GM18498 (cell line): ENCODE measurements around the gene CBX8.

Source experiments
- ATAC-seq: cut with Tn5 transposase; IDR thresholded peaks from one replicate; pipeline ENCODE4 v1.9.1; 2021; ENCODE audit warnings: mild to moderate bottlenecking, moderate library complexity; ENCODE audit not compliant: unreplicated experiment

Gene CBX8

DNA sequence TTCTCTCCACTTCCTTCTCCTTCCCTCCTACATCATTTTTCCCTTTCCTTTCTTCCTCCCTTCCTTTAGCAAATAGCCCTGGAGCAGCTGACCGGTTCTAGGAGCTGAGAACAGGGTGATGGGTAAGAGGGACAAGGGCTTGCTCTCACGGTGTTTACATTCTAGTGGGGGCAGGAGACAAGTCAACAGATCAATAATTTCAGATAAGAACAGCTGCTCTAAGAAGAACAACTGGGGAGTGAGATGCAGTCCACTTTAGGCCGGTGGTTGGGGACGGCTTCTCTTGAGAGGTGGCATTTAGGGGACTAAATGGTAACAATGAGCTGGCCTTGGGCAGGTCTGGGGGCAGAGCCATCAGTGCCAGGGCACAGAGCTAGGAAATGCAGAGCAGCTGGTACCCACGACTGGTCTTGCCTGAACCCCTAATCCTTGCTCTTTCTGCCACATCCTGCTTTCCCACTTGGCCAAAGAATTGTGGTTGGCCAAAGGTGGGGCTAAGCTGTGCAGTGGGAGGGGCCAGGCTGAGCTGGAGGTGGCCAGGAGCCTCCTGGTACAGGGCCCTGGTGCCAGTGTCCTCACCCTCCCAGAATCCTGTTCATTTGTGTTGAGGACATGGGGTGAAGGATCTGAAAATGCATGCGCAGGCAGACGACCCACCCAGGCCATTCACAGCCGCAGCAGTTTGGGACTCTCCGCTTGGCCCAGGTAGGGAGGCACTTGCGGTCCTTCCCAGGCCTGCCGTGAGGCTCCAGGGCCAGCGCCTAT is 24.6 kb upstream of the CBX8 start:
- ATAC-seq = no peak

DNA sequence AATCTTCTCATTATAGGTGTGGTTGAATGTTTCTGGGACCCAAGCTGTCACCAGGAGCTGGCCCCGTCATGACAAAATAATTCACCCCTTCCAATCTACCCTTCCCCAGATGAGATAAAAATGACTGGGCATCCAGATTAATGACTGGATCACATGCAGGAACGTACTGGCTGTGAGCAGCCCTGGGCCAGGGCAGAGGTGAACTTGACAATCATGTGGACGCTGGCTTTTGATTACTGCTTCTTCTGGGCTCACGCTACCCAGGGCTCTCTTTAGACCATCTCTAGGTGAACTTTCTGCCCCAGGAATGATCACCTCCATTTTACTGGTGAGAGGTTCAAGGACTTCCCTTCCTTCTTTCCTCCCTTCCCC is 24.1 kb upstream of the CBX8 start:
- no peak for ATAC-seq

- no peak for ATAC-seq
These were observed 22.8 kb upstream of the CBX8 start for GRCh38 chr17:79819534-79820276.

- ATAC-seq = no peak
These were observed 22.2 kb upstream of the CBX8 start for GRCh38 chr17:79819085-79819484.

- no peak for ATAC-seq
These were observed 21.3 kb upstream of the CBX8 start for GRCh38 chr17:79818026-79818758.

DNA sequence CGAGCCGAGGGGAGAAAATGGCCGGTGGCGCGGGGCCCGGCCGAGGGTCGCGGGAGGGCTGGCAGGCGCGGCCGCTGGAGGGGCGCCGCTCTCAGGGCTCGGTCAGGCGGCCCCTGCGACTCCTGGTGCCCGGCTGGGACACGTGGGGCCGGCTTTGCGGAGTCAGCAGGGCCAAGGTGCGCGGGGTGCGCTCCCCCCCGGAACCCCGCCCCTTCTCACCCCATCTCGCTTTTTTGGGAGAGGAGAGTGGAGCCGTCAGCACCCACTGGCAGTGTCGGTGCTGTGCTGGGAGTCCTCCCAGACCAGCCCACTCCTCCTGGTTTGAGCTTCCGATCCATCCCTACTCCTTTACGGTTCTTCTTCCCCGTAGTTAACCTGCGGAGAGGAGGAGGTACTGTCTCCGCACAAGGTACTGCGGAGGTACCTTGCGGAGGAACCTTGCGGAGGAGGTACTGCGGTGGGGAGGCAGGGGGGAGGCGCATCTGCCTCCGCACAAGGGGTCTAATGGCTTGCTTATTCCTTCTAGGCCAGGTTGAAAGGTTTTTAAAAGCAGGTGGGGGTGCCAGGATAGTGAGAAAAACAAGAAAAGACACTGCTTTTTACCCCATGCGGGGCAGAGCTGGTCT is 19.1 kb upstream of the CBX8 start:
- no peak for ATAC-seq

DNA sequence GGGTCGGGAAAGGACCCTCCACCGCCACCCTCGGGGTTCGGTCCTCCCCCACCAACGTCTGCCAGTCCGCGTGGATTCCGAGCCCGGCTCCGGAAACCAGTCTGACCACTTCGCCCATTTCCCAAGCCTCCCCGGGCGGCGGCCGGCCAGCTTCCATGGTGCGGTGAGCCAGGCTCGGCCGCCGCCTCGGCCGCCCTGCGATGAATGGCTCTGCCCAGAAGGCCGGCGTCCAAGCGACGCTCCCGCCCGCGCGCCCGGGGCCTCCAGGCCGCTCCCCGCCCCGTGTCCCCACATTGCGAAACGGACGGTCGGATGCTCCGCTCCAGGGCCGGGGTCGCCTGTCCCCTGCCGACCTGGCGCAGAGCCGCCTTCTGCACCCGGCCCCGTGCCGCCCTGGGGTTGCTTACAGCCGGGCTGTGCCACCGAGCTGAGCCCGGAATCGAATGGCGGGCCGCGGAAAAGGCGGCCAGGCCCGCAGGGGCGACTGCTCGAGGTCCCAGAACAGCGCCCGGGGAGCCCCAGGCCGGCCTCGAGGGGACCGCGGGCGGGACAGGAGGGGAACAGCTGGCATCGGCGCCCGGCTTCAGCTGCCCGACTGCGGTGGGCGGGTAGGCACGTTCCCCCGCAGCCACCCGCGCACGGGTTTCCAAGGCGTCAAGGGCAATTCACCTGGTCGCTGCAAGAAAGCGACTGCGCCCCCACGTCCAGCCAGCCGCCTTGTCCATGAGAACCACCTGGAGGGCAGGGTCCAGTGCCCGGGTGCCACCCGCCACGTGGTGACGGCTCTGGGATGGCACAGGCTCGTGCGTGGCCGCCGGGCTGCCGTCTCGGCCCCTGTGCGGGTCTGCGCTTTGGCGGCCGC is 18.3 kb upstream of the CBX8 start:
- ATAC-seq = no peak

DNA sequence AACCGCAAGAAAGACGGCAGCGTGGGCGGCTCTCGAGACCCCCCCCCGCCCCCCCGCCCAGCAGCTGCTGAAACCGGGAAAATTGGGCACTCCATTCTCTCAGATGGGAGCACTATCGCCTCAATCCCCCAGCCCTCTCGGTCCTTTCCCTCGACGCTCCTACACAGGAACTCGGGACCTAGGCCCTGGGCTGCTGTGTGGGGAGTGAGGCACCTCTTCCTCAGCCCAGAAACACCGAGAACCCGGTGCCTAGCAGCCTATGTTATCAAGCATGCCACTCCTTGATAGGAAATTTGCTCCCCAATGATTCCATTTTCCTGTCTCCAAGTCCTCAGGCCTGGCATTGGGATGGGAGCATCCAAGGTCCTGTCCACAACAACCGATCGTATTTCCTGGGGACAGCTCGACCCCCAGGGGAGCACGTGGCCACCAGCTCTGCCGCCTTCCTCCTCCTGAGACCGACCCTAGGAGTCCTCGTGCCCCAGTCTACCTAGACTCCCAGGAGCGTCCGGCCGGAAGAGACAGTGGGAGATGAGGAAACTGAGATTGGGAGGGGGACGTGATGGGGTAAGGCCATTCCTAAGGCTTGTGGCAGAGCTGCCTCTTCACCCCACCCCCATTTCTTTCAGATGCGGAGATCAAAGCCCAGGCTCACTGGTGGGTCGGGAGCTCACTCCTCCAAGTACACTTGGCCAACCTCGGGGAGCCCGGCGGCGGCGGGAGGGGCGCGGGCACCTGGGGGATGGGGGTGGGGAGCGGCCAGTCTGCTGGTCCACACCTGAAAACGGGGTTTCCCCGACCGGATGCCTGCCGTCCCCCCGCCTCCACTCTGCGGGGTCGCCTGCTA is 17.5 kb upstream of the CBX8 start:
- ATAC-seq = no peak

GRCh38 chr17:79813297-79814126 is 16.6 kb upstream of the CBX8 start:
- ATAC-seq = no peak

DNA sequence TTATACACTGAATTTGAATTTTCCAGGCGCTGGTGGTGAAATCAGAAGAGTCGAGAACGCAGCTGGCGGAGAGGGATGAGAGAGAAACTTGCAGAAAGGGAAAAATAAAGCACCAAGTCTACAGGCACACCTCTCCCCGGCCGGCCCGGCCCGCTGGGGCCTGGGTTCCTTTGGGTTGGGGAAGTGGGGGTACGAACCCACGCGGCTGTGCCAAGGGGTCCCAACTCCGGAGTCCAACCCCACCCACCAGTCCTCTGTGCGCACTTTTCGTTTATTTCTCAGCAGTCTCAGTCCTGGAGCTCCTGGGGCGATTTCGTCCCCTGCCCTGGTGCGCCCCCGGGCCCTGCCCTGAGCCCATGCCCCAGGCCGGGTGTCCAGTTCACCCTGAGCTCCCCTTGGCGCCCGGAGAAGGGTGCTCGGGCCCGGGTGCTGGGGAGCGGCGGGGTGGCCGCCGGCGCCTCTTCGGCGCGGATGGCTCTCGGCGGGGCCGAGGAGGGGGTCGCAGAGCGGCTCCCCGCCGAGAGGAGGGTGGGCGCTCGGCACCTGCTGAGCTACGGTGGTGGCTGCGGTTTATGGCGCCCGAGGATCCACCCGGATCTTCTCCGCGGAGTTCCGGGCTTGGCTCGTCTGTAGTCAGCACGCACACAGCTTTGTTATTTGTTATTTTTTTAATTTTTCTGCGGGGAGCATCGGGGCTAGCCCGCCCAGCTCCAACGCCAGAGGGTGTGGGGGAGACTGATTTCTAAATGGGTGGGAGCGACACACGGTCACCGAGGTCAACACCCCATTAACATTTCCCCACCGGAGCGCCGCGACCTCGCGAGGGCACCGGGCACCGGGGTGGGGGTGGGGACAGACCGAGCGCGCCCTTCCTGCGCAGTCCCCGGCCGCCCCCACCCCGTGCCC is 15.7 kb upstream of the CBX8 start:
- no peak for ATAC-seq

GRCh38 chr17:79811868-79812352 is 15.0 kb upstream of the CBX8 start:
- no peak for ATAC-seq

GRCh38 chr17:79811011-79811867 is 14.4 kb upstream of the CBX8 start:
- no peak for ATAC-seq

GRCh38 chr17:79810130-79811010 is 13.5 kb upstream of the CBX8 start:
- peak; percentile 76 for ATAC-seq

GRCh38 chr17:79809530-79810129 is 12.8 kb upstream of the CBX8 start:
- no peak for ATAC-seq
